Esophagus muscularis mucosa (tissue), 4 donors: ENCODE results near the gene PIP5K1B.

ENCODE experiments used
- CTCF ChIP-seq, 3 experiments: fragments of 200-600 bp in 2 of 3; fragments of 450-650 bp in 1 of 3; sonication (generic) in 2 of 3; IDR thresholded peaks; one replicate each; pipeline ENCODE4 v1.5.1; 2017 to 2019; ENCODE audit warnings: antibody characterized with exemption in 3 of 3, mild to moderate bottlenecking in 2 of 3, moderate library complexity in 1 of 3
- EP300 ChIP-seq: sonication (generic); formaldehyde crosslinking; IDR thresholded peaks from one replicate; pipeline ENCODE4 v1.6.1; 2017; ENCODE audit warnings: antibody characterized with exemption
- POLR2A ChIP-seq: fragments of 450-650 bp; IDR thresholded peaks from one replicate; pipeline ENCODE4 v1.6.1; 2017; ENCODE audit warnings: antibody characterized with exemption, moderate library complexity, mild to moderate bottlenecking, low read depth
- POLR2AphosphoS5 ChIP-seq, 2 donors: sonication (generic); formaldehyde crosslinking; IDR thresholded peaks; one replicate each; pipeline ENCODE4 v1.6.1; 2017; ENCODE audit warnings: antibody characterized with exemption in 2 of 2

DNA sequence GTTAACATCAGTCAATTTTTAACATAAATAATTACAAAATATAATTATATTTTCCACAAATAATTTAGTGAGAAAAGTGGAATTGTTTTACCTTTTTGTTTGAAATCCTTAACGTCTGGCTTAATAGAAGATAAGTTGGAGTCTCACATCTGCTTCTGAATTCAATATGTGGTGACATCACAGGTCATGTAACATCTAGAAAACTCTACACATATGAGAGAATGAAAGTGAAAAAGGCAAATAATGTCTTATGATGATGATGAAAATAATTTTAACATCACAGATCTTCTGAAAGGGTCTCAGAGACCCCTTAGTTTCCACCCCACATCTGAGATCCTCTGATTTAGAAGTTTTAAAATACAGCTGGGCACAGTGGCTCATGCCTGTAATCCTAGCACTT is 227.4 kb downstream of the PIP5K1B start:
- no peak for TF ChIP-seq CTCF (IDR thresholded peaks at IDR 0.05)
- TF ChIP-seq POLR2A: no peak
- no peak for TF ChIP-seq POLR2AphosphoS5 (IDR thresholded peaks at IDR 0.05)
- no peak for TF ChIP-seq EP300
